Measurements from ENCODE around the gene SPINT1. TPM values are rescaled to one million over a fixed set of nuclear protein-coding genes. Genes with fewer than 3 reads are reported as not detected.

The SPINT1 gene
- total RNA-seq, 1 donor from 2014 or later = 1.6 TPM

DNA sequence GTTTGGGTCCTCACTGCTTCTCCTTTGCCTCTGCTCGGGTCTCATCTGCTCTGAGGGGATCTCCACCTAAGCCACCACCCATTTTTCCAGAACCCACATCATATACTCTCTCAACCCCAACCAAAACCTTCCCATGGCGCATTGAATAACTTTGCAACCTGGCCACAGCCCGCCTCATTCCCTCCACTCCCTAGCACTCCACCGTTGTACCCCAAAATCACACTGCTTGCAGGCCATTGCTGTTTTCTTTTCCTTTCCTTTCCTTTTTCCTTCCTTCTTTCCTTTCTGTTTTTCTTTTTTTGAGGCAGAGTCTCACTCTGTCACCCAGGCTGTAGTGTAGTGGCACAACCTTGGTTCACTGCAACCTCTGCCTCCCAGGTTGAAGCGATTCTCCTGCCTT is 47.3 kb downstream of the SPINT1 start:
- ATAC-seq (no peak), DNase-seq (ENCODE audit: low spot score) (no peak)

DNA sequence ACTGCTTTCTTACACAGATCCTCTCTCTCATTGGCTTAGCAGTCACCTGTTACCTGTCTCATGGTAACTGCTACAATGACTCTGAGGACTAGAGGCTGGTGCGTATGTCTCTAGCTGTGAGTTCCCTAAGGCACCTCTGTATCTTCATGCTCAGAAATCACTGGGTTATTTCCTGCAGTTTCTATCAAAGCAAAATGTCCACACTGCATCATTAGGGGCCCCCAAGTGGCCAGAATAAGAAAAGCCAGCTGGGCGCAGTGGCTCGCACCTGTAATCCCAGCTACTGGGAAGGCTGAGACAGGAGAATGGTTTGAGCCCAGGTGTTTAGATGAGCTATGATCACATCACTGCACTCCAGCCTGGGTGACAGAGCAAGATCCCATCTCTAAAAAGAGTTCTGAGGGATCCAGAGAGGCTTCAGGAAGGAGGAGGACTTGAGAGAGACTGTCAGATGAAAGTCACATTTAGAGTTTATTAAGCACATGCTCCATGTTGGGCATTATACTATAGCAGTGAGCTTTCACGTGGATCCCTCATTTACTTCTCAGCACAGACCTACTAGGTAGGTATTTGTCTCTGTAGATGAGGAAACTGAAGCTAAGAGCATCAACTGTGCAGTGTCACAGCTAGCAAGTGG is 48.1 kb downstream of the SPINT1 start:
- ATAC-seq (peak; percentile 53), DNase-seq (ENCODE audit: low spot score) (no peak)

DNA sequence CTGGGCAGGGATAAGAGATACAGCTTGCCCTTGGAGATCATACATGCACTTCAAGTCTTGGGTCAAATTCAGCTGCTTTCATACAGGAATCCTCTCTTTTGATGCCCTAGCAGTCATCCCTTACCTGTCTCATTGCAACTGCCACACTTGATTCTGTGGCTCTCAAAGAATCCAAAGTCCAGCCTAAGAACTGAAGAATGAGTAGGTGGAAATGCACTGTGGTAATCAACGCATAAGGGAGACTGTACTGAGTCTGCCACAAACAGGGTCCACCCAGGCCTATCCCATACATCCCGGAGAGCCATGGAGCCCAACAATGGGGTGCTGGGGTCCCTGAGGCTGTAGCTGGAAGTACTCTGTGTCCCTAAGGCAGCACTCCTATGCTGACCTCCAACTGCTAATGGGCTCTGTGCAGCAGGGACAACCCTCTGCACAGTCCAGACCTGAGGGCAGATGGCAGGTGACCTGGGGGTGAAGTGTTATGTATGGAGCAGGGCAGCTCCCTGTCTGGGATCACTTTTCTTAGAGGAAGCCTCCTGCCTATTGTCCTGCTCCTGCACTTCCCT is 48.7 kb downstream of the SPINT1 start:
- ATAC-seq = peak; percentile 7
- DNase-seq (ENCODE audit: low spot score) = no peak

DNA sequence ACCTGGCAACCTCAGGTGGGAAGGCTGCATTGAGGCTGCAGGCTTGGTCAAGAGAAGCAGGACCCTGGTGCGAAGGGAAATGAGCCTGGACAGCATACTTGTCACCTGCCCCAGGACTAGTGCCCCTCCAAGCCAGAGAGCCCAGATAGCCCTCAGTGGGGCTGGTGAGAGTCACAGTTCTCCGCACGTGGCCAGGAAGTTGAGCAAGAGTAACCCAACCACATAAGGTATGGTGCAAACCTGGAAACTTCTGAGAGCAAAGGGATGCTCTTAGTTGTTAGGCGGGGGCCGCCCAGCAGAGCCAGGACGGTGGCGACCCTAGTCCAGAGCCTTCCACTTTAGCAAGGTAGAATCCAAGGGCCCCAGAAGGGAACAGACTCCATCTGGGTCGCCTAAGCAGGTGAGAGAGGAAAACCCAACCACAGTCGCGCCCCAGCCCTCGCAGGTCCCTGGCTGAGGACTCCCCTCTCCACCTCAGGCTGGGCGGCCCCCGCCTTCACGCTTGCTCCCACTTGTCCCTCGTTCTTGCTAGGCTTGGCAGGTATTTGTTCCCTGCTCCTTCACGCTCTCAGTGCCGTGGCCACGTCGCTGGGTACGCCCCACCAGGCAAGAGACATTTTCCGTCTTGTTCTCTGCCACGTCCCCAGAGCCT is 49.3 kb downstream of the SPINT1 start:
- ATAC-seq (no peak), DNase-seq (ENCODE audit: low spot score) (no peak)

DNA sequence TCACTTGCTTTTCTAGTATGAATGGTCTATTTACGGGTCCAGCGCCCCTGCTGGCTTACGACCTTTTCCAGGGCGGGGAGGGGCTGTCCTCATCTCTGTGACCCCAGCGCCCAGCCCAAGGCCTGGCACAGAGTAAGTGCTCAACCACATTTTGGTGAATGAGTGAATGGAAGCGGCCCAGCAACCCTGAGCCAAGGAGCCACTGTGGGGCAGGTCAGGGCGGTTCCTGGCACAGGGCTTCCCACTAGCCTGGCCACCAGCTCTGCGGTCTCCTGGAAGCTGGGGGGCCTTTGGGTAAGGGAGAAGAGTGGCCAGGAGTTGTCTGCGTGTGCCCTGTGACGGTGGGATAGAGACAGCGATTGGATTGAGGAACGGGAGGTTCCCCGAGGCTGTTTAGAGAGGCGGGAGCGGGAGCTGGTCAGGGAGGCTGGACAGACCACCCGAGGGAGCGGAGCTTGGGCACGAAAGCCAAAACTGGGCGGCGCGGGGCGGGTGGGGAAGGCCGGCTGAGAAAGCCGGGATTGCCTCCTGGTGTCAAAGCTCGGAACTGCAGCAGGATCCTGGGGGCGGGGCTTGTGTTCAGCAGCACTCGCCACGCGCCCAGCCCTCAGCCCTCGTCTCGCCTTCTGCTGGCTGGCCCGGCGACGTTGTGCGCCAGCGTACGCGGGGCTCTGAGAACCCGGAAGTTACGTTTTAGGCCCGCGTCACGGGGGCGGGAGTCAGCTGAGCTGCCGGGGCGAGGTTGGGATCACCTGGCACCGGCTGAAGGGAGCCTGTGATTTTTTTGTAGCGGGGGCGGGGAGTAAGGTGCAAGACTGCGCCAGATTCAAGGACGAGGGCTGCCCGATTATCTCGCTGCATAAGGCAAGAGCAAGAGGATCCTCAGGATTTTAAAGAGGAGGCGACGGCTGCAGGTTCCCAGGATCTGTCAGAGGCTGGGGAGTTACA is 50.2 kb downstream of the SPINT1 start, which contains the start of gene VPS18:
Gene VPS18, plus strand, starts transcription at position 718 of the 948 bp plus-strand sequence. CDS start 319 bp downstream, outside the sequence.
- ATAC-seq (peak; percentile 93), DNase-seq (ENCODE audit: low spot score) (peak; percentile 99)

DNA sequence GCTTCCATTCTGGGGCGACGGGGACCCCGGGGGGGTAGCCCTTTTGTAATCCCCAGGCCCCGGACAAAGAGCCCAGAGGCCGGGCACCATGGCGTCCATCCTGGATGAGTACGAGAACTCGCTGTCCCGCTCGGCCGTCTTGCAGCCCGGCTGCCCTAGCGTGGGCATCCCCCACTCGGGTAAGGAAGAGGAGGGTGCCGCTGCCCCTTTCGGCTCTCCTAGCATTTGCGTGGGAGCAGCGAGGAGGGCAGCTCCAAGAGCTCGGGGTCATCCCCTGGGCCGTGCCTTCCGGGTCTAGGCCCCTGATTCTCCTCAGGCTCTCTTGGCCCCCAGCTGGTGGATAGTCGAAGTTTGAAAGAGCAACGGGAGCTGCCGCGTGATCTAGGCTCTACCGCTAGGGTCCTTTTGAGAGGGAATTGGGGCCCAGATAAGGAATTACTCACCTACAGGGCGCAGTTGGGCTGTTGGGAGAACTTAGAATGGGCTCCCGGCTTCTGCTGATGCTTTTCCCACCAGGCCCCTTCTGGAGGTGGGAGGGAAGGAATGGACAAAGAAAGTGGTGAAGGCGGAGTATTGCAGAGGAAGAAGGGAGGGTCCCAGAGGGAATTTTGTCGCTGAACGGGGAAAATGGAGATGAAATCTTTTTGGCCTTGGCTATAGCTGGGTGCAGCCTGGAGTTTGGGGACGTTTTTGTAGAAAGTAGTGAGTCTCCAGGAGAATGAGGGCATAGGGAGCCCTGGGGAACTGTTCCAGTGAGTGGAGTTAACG is 51.0 kb downstream of the SPINT1 start:
- peak; percentile 48 for ATAC-seq
- DNase-seq (ENCODE audit: low spot score) = no peak

DNA sequence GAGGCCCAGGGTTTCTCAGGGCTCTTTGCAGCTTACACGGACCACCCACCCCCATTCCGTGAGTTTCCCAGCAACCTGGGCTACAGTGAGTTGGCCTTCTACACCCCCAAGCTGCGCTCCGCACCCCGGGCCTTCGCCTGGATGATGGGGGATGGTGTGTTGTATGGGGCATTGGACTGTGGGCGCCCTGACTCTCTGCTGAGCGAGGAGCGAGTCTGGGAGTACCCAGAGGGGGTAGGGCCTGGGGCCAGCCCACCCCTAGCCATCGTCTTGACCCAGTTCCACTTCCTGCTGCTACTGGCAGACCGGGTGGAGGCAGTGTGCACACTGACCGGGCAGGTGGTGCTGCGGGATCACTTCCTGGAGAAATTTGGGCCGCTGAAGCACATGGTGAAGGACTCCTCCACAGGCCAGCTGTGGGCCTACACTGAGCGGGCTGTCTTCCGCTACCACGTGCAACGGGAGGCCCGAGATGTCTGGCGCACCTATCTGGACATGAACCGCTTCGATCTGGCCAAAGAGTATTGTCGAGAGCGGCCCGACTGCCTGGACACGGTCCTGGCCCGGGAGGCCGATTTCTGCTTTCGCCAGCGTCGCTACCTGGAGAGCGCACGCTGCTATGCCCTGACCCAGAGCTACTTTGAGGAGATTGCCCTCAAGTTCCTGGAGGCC is 55.8 kb downstream of the SPINT1 start:
- DNase-seq (ENCODE audit: low spot score) = no peak
- no peak for ATAC-seq

DNA sequence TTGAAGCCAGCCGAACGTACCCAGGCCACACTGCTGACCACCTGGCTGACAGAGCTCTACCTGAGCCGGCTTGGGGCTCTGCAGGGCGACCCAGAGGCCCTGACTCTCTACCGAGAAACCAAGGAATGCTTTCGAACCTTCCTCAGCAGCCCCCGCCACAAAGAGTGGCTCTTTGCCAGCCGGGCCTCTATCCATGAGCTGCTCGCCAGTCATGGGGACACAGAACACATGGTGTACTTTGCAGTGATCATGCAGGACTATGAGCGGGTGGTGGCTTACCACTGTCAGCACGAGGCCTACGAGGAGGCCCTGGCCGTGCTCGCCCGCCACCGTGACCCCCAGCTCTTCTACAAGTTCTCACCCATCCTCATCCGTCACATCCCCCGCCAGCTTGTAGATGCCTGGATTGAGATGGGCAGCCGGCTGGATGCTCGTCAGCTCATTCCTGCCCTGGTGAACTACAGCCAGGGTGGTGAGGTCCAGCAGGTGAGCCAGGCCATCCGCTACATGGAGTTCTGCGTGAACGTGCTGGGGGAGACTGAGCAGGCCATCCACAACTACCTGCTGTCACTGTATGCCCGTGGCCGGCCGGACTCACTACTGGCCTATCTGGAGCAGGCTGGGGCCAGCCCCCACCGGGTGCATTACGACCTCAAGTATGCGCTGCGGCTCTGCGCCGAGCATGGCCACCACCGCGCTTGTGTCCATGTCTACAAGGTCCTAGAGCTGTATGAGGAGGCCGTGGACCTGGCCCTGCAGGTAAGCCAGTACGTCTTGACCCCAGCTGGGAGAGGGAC is 56.6 kb downstream of the SPINT1 start:
- DNase-seq (ENCODE audit: low spot score) = no peak
- ATAC-seq = no peak

DNA sequence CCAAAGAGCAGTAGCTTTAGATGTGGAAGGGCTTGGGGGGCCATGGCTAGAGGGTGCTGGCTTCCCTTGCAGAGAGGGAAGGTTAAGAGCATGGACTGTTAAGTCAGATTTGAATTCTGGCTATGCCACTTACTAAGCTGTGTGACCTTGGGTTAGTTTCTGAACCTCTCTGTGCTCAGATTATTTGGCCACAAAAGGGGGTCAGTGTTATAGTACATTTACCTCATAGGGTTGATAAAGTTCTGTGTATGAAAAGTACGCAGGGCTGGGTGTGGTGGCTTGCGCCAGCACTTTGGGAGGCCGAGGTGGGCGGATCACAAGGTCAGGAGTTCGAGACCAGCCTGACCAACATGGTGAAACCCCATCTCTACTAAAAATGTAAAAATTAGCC is 57.2 kb downstream of the SPINT1 start:
- ATAC-seq (no peak), DNase-seq (ENCODE audit: low spot score) (no peak)

DNA sequence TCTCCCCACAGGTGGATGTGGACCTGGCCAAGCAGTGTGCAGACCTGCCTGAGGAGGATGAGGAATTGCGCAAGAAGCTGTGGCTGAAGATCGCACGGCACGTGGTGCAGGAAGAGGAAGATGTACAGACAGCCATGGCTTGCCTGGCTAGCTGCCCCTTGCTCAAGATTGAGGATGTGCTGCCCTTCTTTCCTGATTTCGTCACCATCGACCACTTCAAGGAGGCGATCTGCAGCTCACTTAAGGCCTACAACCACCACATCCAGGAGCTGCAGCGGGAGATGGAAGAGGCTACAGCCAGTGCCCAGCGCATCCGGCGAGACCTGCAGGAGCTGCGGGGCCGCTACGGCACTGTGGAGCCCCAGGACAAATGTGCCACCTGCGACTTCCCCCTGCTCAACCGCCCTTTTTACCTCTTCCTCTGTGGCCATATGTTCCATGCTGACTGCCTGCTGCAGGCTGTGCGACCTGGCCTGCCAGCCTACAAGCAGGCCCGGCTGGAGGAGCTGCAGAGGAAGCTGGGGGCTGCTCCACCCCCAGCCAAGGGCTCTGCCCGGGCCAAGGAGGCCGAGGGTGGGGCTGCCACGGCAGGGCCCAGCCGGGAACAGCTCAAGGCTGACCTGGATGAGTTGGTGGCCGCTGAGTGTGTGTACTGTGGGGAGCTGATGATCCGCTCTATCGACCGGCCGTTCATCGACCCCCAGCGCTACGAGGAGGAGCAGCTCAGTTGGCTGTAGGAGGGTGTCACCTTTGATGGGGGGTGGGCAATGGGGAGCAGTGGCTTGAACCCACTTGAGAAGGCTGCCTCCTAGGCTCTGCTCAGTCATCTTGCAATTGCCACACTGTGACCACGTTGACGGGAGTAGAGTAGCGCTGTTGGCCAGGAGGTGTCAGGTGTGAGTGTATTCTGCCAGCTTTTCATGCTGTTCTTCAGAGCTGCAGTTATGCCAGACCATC is 59.0 kb downstream of the SPINT1 start:
- ATAC-seq = no peak
- DNase-seq (ENCODE audit: low spot score) = peak; percentile 67

DNA sequence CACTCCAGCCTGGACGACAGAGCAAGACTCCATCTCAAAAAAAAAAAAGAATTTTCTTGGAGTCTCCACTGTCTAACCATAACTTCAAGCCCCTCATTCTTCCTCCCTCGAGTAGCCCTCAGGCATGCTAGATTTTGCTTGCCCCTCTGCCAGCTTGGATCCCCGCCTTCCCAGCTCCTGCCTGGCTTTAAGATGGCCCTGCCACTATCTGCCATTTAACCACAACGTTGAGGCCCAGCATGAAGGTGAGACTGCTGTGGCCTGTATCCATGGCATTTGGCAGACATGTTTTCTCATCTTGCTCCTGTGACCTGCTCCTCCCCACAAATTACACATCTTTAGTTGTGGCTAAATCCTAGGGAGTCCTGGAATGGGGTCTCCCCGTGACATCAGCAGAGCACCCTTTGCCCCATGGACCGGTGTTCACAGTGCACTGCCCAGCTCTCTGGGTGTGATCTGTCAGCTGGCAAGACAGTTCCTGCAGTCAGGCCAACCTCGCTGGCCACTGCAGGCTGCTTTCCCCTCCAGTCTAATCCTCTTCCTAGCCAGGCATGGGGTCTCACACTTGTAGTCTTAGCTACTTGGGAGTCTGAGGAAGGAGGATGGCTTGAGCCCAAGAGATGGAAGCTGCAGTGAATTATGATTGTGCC is 60.8 kb downstream of the SPINT1 start:
- ATAC-seq = peak; percentile 2
- peak; percentile 74 for DNase-seq (ENCODE audit: low spot score)

DNA sequence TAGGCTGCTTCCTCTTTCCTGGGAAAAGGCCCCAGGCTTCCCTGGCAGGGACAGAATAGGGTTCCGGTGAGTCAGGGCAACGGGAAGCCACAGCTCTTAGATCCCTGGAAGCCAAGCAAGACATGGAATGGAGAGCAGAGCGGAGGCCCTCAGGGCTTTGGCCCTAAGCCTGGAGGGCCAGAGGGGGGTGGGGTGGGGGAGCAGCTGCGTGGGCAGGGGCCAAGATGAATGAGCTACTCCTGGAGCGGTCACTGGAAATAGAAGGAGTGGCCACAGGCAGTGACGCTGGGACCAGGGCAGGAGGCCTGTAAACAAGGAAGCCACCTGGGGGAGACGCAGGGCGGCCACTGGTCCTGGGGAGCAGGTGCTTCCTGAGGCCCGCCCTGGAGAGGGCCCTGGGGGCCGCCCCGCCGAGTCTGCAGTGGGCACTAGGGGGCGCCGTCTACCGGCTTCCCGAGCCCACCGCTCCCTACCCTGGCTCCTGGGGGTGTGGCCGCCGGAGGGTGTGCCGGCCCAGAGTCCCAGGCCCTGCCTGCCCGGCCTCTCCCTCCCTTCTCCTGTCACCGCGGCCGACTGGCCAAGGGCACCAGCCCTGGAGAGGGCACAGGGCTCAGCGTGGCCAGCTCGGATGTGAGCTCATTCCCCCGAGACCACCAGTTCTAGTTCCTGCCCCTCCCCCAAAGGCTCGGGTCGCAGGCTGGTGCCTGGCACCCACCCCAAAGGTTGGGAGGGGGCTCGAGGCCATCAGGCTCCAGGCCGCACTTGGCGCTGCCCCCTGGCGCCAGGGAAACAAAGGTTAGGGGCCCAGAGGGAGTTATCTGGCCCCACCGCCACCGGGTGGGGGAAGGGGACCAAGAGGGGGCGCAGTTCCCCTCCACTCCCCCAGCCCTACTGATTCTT is 62.5 kb downstream of the SPINT1 start:
- peak; percentile 88 for DNase-seq (ENCODE audit: low spot score)
- ATAC-seq = peak; percentile 71

DNA sequence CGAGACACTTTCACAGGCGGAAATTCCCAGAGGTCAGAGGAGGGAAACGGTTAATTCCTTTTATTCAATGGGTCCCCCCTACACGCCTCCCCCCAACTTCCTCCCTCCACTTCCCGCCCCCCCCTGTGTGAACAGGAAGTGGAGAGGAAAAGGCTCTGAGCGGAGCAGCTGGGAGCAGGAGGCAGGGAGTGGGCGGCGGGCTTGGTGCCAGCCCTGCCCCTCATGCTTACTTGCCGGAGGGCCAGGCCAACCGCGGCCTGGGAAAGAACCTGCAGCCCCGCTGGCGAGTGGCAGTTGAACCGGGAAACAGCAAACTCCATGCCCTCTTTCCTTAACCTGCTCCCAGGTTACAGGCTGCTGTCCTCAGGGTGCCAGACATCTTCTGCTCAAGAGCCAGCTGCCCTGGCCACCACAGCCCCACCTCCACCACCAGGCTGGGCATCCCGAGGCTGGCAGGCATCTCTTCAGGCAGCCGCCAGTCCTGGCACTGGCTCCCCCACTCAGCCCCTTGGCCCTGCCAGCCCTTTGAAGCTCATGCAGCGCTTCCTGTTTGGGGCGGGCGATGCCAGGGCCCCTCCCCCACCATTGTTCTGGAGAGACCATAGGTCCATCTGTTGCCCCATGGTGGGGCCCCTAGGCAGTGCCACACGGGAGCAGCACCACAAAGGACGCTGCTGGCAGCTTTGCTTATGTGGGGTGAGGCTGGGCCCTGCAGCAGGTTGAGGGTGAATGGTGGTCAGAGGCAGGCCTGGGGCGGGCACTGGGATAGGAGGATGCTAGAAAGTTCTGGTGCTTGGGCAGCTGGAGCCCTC is 63.3 kb downstream of the SPINT1 start:
- ATAC-seq = peak; percentile 32
- peak; percentile 78 for DNase-seq (ENCODE audit: low spot score)
